ENCODE measurements around the gene PRKN. TPM values are rescaled to one million over a fixed set of nuclear protein-coding genes. Genes with fewer than 3 reads are reported as not detected.

PRKN gene
- polyA plus RNA-seq, 1 donor from 2014 or later: 1.2 TPM

GRCh38 chr6:161344626-161345025 is 1382.9 kb downstream of the PRKN start:
- Histone ChIP-seq H3K9ac (ENCODE audit: low read length) (no peak overlapping the region), H3K27ac (ENCODE audit: low read length) (no peak overlapping the region), H3K36me3 (ENCODE audit: insufficient read depth, low read length) (no peaks in the 10 kb centered on the region), H2AFZ (ENCODE audit: low read depth, low read length) (no peak overlapping the region), H3K9me3 (ENCODE audit: low read length) (no peaks in the 10 kb centered on the region), H3K4me3 (ENCODE audit: low read length) (no peak overlapping the region), H3K9me2 (ENCODE audit: insufficient read depth, low read length) (no peaks in the 10 kb centered on the region), H3F3A (ENCODE audit: insufficient read depth, low read length, poor library complexity, severe bottlenecking) (no peaks in the 10 kb centered on the region), H3K27me3 (ENCODE audit: insufficient read depth, low read depth, low read length) (no peaks in the 10 kb centered on the region), H3K4me2 (ENCODE audit: low read length) (no peak overlapping the region), H3K79me2 (replicated peaks; ENCODE audit: insufficient read depth, low read length) (no peaks in the 10 kb centered on the region), H4K20me1 (ENCODE audit: insufficient read depth) (no peaks in the 10 kb centered on the region)
- no peak for TF ChIP-seq MXI1 (conservative IDR thresholded peaks at IDR 0.05; ENCODE audit: poor library complexity, severe bottlenecking)
- no peak for TF ChIP-seq RAD21 (conservative IDR thresholded peaks at IDR 0.05)
- no peak for TF ChIP-seq REST (IDR thresholded peaks at IDR 0.05; ENCODE audit: borderline replicate concordance)
- no peak for TF ChIP-seq EP300 (conservative IDR thresholded peaks at IDR 0.05; ENCODE audit: poor library complexity, severe bottlenecking)
- no peak for TF ChIP-seq POLR2AphosphoS5 (IDR thresholded peaks at IDR 0.05)
- no peak for TF ChIP-seq SMC3 (conservative IDR thresholded peaks at IDR 0.05; ENCODE audit: poor library complexity)
- TF ChIP-seq CTCF (IDR thresholded peaks at IDR 0.05; ENCODE audit: poor library complexity, severe bottlenecking): no peak
- no peak for TF ChIP-seq TAF1 (IDR thresholded peaks at IDR 0.05; ENCODE audit: low read depth)
- TF ChIP-seq EZH2 (IDR thresholded peaks at IDR 0.05; ENCODE audit: borderline replicate concordance, insufficient read depth, low read length, poor library complexity, severe bottlenecking): no peak

GRCh38 chr6:161342039-161342438 is 1385.5 kb downstream of the PRKN start:
- Histone ChIP-seq H3K9me2 (ENCODE audit: insufficient read depth, low read length) (no peaks in the 10 kb centered on the region), H3K9me3 (ENCODE audit: low read length) (no peaks in the 10 kb centered on the region), H3K27me3 (ENCODE audit: insufficient read depth, low read depth, low read length) (no peaks in the 10 kb centered on the region), H3K27ac (ENCODE audit: low read length) (no peak overlapping the region), H2AFZ (ENCODE audit: low read depth, low read length) (no peak overlapping the region), H4K20me1 (ENCODE audit: insufficient read depth) (no peaks in the 10 kb centered on the region), H3K4me2 (ENCODE audit: low read length) (no peak overlapping the region), H3K9ac (ENCODE audit: low read length) (no peak overlapping the region), H3F3A (ENCODE audit: insufficient read depth, low read length, poor library complexity, severe bottlenecking) (no peaks in the 10 kb centered on the region), H3K36me3 (ENCODE audit: insufficient read depth, low read length) (no peaks in the 10 kb centered on the region), H3K79me2 (replicated peaks; ENCODE audit: insufficient read depth, low read length) (no peaks in the 10 kb centered on the region), H3K4me3 (ENCODE audit: low read length) (no peak overlapping the region)
- no peak for TF ChIP-seq EZH2 (IDR thresholded peaks at IDR 0.05; ENCODE audit: borderline replicate concordance, insufficient read depth, low read length, poor library complexity, severe bottlenecking)

GRCh38 chr6:161341638-161342037 is 1385.9 kb downstream of the PRKN start:
- no peak overlapping the region for H3K4me2 ChIP-seq (ENCODE audit: low read length)
- H3K9me2 ChIP-seq (ENCODE audit: insufficient read depth, low read length): no peaks in the 10 kb centered on the region
- H3K27me3 ChIP-seq (ENCODE audit: insufficient read depth, low read depth, low read length): no peaks in the 10 kb centered on the region
- no peaks in the 10 kb centered on the region for H3F3A ChIP-seq (ENCODE audit: insufficient read depth, low read length, poor library complexity, severe bottlenecking)
- no peaks in the 10 kb centered on the region for H3K79me2 ChIP-seq (replicated peaks; ENCODE audit: insufficient read depth, low read length)
- no peak overlapping the region for H2AFZ ChIP-seq (ENCODE audit: low read depth, low read length)
- no peak overlapping the region for H3K9ac ChIP-seq (ENCODE audit: low read length)
- no peak overlapping the region for H3K4me3 ChIP-seq (ENCODE audit: low read length)
- no peak for TF ChIP-seq MXI1 (conservative IDR thresholded peaks at IDR 0.05; ENCODE audit: poor library complexity, severe bottlenecking)
- no peak for TF ChIP-seq EZH2 (IDR thresholded peaks at IDR 0.05; ENCODE audit: borderline replicate concordance, insufficient read depth, low read length, poor library complexity, severe bottlenecking)
- no peak for TF ChIP-seq POLR2AphosphoS5 (IDR thresholded peaks at IDR 0.05)
- no peak for TF ChIP-seq TAF1 (IDR thresholded peaks at IDR 0.05; ENCODE audit: low read depth)
- TF ChIP-seq SMC3 (conservative IDR thresholded peaks at IDR 0.05; ENCODE audit: poor library complexity): no peak
- no peak for TF ChIP-seq EP300 (conservative IDR thresholded peaks at IDR 0.05; ENCODE audit: poor library complexity, severe bottlenecking)
- no peak for TF ChIP-seq REST (IDR thresholded peaks at IDR 0.05; ENCODE audit: borderline replicate concordance)
- no peak for TF ChIP-seq CTCF (IDR thresholded peaks at IDR 0.05; ENCODE audit: poor library complexity, severe bottlenecking)
- TF ChIP-seq RAD21 (conservative IDR thresholded peaks at IDR 0.05): no peak
- no peaks in the 10 kb centered on the region for H3K9me3 ChIP-seq (ENCODE audit: low read length)
- H3K36me3 ChIP-seq (ENCODE audit: insufficient read depth, low read length): no peaks in the 10 kb centered on the region
- H4K20me1 ChIP-seq (ENCODE audit: insufficient read depth): no peaks in the 10 kb centered on the region
- no peak overlapping the region for H3K27ac ChIP-seq (ENCODE audit: low read length)

Measured in neural cell (in vitro differentiated cells).